Iris pigment epithelial cell (primary cell): ENCODE data around the gene RELT.

Experiments used
- DNase-seq: peaks from one replicate; pipeline ENCODE4 v3.0.0-alpha.2; 2011; ENCODE audit warnings: low read depth

Gene RELT, protein sequence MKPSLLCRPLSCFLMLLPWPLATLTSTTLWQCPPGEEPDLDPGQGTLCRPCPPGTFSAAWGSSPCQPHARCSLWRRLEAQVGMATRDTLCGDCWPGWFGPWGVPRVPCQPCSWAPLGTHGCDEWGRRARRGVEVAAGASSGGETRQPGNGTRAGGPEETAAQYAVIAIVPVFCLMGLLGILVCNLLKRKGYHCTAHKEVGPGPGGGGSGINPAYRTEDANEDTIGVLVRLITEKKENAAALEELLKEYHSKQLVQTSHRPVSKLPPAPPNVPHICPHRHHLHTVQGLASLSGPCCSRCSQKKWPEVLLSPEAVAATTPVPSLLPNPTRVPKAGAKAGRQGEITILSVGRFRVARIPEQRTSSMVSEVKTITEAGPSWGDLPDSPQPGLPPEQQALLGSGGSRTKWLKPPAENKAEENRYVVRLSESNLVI

DNA sequence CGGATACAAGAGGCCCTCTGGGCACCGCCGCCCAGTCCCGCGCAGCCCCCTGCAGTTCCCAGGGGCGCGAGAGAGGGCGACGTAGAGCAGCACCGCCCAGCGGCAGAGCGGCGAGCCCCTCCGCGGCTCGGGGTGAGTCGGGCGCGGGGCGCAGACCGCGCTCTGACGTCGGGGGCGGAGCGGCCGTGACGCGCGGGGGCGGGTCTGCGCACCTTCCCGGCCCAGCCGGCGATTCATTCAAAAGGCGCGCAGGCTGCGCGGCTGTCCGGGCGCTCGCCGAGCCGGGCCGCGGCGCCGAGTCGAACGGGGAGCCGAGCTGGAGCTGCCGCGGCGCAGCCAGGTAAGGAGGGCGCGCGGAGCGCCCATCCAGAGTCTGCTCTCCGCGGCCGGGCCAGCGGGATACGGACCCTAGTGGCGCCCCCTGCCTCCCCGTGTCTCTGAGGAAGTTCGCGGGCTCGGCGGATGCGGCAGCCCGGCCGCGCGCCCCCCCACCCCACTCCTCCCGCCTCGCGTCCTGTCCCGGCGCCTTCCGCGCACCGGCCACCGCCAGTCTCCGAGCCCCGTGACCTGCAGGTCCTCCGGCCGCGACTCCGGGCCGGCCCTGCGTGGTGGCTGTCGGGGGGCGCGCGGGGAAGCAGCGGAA is at the start of gene RELT:
RELT (plus strand) TSS at position 240 of the 643 bp plus-strand sequence. CDS start 12,738 bp downstream, outside the sequence.
- DNase-seq, result peak; percentile 89

DNA sequence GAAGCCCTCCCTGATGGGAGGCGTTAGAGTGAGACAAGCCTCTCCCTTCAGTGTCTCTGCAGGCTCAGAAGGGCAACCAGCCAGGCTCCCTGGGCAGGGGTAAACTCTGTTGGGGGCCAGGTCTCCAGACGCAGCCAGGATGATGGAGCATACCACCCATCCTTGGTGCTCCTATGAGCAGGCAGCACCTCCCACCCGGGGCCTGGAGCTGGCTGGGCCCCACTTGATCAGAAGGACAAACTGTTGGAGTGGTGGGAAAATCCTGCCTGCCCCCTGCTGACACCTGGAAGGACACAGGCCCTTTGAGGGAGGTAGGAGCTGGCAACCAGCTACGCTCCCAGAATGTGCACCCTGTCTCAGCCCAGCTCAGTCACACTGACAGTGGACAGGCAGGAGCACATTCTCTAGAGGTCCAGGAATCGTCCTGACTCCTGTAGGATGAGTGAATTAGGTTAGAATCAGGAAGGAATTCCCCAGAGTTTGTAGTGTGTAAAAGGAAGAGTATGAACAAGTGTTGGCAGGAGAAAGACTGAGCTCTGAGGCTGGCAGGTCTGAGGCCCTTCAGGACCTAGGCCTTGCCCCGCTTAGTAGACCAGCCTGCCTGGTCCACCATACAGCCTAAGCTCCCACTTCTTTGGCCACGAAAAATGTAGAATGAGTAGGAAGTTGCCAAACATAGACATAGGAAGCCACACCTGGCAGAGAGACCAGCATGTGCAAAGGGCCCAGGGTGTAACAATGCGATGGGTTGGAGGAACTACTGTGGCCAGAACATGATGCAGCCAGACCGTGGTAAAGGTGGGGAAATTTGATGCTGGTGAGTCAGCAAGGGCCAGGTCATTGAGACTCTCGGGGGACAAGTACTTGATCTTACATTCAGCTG is 49.0 kb upstream of the RELT start:
- DNase-seq, result peak; percentile 78

DNA sequence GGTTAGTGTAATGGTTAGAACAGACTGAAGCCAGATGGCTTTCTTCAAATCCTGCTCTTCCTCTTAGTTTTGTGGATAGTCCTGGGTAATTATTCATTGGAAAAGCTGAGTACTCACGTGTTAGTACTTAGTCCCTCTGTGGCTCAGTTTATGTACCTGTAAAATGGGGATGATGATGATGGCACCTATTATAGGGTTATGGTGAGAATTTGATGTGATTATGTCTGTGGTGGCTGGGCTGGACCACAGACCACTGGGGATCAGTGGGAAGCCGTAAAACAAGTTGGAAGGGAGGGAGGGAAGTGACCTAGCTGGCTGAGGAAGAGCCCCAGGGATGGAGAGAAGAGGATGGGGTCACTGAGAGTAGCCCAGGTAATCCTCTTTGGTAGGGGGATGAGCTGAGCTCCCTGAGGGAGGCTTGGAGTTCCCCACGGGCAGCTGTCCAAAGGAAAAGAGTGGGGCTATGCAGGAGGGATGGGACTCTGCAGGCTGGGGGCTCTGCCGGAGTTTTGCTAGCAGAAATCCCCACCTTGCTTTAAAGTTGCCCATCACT is 48.3 kb upstream of the RELT start:
- DNase-seq, result no peak

DNA sequence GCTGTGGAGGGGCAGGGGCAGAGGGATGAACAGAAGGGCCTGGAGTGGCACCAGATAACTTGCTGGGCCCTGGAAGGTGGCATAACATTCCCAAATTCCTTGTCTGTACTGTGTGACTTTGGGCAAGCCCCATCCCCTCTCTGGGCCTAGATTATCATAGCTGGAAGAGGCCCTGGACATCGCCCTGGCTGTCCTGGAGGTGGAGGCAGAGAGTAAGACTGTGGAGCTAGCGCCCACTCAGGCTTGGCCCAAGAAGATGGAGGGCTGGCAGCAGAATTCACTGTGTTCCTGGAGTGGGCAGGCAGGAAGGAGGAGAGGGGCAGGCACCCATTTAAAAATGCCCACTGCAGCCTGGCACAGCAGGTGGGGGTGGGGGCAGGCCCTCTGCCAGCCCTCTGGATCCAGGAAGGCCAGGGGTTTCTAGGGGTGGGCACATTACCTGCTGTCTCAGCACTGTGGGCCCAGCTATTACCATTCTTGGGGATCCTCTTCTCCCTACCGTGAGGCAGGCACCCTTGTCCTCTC is 45.6 kb upstream of the RELT start:
- peak; percentile 70 for DNase-seq

DNA sequence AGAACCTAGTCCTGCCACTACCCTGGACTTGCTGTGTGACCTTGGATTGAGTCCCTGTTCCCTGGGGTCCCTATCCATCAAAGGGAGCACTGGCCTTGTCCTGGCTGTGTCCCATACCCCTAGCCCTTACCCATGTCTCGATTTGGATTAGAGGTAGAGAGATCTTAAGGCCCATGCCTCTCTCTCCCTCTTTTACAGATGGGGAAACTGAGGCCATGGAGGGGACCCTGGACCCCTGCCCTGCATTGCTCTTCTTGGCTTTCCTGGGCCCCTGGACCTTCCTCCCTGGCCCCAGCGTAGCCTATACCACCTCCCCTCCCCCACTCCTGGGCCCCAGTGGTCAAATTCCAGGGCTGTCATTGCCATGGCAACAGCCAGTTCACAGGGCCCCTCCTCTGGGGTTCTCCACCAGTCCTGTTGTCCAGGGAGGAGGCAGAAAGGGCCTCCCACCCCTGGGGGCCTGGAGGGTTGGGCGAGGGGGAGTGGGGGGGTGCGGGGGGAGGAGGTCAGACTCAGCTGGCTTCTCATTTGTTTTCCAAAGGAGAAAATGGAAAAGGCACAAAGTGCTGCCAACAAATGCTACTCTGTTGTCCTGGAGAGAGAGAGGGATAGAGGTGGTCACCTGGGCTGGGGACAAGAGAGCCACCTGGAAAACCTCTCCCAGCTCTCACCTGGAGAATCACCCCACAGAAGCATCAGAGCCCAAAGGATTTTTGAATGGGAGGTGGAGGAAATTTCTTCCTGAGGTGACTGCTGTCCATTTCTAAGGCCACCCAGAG is 44.9 kb upstream of the RELT start:
- no peak for DNase-seq

DNA sequence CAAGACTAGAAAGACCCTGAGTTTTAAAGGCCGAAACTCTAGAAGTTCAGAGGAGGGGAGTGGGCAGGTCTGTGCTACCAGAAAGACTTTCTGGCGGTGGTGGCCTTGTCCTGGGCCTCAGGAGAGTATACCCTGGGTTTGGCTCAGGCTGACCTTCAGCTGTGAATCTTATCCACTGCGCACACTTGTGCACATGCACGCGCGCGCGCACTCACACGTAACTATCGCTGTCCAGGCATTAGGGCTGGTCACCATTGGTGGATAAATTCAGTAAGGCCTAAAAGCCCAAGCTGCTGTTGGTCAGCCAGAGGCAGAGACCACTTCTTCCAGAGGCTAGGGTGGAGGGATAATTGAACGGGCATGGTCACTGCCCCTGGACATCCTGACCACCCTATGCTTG is 43.0 kb upstream of the RELT start:
- DNase-seq, result no peak

DNA sequence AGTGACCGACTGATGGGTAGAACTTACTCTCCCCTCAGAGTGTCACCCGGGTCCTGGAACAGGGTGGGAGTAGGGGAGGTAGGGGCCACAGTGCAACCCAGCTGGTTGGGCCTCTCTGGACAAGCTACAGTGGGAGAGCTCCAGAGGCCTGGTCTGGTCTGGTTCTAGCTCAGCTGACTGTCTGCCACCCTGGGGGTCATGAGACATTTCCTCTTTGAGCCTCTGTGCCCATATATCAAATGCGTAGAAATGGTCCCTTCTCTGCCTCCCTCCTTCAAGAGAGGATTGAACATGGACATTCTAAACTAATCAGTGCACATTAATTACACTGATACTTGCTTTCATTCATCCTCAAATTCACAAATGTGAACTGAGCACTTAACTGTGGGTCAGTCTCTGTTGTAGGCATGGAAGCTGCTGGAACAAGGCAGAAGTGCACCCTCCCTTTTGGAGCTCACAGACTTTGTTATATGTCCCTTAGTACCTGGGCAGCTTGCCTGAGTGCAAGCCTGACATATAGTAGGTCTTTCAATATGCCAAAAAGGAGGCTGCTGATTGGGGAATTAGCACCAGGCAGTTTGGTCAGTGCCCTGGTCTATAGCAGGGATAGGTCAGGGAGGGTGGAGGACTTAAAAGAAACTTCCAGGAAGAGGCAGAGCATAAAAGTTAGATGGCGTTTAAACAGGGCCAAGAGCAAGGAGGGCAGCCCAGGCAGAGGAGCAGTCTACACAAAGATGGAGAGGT is 42.4 kb upstream of the RELT start:
- DNase-seq, result no peak

DNA sequence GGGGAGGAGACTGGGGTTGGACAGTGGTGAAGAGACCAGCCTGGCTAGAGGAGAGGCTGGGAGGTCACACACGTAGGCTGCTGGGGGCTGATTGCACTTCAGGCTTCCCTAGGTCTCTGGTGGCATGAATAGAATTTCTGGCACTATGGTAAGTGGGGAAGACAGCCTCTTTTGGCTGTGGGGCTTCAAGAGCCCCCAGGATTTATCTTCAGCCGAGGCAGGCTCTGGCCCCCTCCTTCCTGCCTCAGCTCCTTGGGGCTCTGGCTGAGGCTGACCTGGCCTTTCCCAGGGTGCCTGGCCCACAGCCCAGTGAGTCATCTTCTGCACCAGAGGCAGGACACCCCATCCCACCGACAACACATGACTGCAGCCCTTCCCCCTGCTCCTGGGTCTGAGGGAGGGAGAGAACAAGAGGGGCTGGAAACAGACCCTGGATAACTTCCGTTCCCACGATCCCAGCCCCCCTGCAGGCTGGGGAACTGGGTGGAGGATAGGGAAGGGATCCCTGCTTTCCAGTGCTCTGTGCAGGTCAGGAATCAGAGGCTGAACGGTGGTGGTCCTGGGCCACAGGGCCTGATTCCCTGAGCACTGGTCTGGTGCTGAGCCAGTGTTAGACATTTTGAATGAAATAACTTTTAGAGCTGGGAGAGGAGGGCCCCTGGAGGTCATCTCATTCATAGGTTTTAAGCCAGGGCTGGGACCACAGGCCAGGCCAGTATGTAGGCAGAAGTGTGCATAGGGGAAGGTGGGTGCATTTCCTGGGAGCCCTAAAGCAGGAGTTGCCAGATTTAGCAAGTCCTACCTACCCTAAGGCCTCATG is 41.6 kb upstream of the RELT start:
- peak; percentile 92 for DNase-seq

DNA sequence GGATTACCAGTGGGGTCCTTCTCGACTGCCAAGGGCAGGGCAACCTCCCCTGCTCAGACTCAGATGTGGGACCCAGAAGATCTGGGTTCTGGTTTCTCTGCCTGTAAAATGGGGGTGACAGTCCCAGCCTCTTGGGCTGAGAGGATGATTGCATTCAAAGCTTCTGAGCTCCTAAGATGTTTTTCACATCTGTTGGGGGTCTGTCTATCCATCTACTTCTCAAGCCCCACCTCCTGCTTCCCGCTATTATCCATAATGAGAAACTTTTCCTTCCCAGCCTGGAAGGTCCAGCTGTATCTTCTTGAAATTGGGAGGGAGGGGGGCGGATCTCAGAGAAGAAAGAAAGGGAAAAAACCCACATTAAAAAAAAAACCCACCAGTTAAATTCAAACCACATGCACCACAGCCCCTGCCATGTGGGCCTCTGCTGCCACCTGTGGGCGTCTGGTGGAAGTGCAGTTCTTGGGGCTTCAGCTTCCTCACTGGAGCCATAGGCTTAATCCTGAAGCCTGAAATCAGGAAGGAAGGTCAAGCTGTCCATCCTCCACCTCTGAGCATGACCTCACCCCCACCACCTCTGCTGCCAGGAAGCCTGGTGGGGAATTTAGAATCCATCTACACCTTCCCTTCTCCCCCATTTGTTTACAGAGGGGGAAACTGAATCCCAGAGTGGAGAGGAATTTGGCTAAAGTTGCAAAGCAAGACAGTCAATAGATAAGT is 40.8 kb upstream of the RELT start:
- DNase-seq, result no peak

DNA sequence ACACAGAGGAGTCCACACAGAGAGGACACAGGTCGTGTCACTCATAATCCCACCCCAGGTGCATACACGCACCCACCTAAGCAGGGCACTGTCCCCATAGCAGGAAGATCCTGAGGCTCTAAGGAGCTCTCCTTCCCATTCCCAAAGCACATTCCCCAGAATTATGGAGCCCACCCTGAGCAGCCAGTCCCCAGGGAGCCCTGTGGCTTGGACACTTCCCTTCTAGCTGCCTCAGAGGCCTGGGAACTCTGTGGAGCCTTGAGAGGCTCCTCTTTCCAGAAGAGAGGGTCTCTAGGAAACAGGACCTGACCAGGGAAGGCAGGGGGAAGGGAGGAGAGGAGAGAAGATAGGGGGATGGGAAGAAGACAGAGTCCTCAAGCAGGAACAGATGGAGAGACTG is 38.4 kb upstream of the RELT start:
- DNase-seq, result no peak

DNA sequence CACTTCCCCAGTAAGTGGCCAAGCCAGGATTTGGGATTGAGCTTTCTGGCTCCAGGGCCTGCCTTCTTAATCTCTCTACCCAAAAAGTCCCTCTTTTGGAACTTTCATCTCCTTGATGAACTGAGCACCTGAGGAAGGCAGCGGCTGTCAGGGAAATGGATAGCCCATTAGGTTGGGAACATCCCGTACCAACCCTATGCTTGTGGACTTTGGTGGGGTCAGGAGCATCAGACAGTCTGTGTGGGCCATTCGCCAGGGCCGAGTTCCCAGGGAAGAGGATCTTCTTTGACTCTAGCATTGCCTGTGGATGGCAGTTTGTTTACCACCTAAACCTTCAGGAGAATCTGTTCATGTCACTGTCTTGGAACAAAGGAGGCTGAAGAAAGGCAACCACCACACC is 37.9 kb upstream of the RELT start:
- DNase-seq, result no peak

DNA sequence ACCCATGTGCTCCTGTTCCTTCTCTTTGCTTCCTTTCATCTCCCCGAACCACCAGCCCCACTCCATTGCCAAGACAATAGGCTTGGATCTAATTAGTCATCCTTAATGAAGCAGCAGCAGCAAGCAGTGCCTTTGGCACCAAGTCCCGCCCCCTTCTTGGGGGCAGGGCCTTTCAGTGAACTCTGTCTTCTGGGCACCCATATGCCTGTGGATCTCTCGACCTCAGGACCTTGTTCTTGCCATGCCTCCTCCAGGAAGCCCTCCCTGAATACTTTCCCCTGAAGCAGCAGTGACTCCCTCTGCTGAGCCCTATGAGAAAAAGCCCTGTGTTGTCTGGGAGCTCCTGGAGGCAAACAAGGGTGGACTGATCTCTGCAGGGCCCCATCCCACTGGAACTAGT is 36.0 kb upstream of the RELT start:
- no peak for DNase-seq

DNA sequence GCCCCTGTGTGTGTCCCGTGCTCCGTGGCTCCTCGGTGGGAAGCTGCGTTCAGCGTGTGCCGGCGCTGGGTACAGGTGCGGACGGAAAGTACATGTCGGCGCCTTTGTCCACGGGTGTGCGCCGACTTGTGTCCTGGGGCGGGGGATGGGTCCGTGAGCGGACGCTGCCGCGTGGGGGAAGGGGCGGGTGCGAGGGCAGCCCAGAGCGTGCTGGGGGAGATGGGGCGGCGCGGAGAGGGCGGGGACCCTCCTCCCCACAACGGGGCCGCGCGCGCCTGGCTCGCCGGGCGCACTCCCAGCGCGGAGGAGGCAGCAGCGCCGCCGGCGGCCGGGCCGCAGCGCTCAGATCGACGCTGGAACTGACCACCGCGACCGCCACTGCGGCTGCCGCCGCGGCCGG is 33.6 kb upstream of the RELT start:
- DNase-seq, result no peak

DNA sequence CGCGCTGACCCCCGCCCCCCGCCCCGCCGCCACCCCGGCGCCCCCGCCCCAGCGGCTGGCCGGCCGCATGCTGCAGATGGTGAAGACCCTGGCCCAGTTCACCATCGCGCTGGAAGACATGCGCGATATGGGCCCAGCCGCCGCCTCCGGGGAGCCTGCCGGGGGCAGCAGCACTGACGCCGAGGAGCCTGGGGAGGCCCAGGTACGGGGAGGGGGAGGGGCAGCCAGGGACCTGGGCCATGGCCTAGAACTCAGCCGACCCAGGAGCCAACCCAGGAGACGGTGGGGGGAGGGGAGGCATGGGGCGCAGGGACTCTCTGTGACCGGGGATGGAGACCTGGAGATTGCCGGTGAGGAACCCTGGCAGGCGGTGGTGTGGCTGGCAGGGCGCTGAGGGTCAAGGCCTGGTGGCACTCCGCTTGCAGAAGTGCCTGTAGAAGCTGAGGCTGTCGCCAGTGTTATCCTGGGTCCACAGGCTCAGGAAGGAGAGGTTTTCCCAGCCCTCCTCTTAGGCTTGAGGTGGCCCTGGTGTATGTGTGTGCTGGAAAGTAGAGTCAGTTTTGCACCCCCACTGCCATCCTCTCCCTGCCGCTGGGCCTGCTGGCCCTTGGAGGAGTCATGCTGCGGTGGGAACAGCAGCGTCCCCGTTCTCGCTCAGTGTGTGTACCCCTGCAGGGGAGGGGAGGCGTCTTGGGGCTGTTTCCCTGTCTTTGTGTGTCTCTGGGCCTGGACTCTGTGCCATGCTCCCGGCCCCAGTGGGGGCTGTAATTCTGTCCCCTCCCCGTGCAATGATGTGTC is 32.9 kb upstream of the RELT start:
- DNase-seq, result no peak

DNA sequence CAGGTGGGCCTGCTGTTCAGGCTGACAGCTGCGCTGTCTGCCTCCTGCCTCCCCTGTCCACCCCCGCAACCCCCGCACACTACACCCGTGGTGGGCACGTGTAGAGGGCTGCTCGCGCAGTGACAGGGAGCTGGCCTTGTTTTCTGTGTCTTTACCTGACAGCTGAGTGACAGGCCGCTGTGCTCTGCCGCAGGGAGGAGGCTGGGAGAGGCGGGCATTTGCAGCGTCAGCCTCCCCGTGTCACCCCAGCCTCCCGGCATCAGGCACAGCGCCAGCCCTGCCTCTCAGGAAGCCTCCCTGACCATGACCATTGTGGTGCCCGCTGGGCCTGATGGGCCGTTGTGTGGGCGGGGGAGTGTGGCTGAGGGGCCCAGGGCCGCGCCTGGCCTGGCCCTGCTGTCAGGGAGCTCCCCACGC is 32.0 kb upstream of the RELT start:
- DNase-seq, result no peak

DNA sequence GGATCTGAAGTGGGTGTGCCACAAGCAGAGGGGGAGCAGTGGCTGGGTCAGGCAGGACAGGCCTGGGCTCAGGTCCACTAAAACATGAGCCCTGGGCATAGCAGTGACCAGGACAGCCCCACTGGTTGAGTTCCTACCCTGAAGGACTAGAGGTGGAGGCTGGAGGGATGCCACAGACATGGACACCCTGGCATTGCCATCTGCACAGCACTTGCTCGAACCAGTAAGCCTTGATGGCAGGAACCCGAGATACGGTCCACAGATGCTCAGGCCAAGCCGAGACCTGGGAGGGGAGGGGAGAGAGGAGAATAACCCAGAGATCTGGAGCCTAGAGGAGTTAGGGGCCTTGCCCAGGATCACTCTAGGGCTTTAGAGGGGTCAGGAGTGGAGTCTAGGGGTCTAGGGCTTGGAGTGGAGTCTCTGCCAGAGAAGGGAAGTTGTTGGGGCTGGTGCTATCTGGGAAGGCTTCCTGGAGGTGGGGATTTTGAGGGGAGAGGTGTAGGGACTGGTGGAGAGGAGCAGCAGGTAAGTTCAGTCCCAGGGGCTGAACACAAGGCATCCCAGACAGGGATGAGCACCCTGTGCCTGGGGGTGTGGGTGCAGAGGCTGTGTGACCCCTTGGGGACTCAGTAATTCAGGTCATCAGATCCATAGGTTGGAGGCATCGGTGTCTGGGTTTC is 30.6 kb upstream of the RELT start:
- DNase-seq, result no peak

DNA sequence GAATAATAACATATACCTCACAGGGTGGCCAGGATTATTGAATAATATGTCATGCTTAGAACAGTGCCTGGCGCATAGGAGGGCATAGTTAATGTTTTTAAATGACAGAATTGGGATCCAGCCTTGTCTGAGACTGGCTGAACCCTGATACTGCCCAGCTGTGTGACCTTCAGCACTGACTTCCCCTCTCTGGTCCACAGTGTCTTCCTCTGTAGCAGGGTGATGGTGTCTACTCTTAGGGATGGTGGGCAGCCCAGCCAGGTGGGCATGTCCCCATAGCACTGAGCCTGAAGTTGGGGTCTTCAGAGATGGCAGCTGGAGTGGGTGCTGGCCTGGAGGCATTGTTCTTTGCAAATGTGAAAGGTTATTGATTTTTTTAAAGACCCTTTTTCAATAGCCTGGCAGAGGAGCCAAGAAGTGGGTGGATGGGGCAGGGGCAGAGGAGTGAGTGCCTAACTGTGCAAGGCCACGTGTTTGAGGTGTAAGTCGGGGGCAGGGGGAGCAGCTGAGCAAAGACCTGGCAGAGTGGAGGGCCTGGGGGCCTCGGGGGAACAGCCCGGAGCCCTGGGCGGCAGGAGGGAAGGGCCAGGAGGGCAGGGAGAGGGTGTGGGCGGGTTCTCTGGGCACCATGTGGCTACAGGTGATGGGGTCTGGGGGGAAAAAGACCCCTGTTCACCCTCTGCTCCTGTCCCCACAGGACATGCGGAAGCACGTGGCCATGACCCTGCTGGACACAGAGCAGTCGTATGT is 29.8 kb upstream of the RELT start:
- no peak for DNase-seq
